Measurements from ENCODE around the gene SSTR3. TPM values are rescaled to one million over a fixed set of nuclear protein-coding genes. Genes with fewer than 3 reads are reported as not detected.

SSTR3 gene
- total RNA-seq, 1 experiment from 2014 or later = not detected

DNA sequence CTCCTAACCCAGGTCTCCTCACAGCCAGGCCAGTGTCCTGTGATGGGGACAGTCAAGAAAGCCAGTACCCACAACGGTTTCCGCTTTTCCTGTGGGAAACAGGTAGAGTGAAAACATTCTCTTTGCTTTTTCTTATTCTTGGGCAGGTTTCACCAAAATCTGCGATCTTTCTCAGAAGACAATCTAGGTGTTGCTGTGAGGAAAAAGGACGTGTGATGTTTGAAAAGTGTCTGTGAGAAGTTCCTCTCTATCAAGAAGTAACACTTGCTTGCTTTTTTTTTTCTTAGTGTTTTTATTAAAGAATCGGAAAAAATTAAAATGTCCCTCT lies 53.4 kb downstream of the SSTR3 start:
- intact Hi-C loops (cut with micrococcal nuclease; ENCODE audit: unreplicated experiment) = no loop called here
- TF ChIP-seq CTCF (conservative IDR thresholded peaks at IDR 0.05; ENCODE audit: low read depth, low read length) = no peak
- no peak for TF ChIP-seq EZH2 (IDR thresholded peaks at IDR 0.05; ENCODE audit: borderline replicate concordance, low read depth, low read length, poor library complexity, severe bottlenecking)
- no peaks in the 10 kb centered on the region for H3K36me3 ChIP-seq (ENCODE audit: insufficient read depth, low read length, poor library complexity, severe bottlenecking)
- H3K27ac ChIP-seq (ENCODE audit: low read depth, low read length, poor library complexity, severe bottlenecking) = no peak overlapping the region
- no peak overlapping the region for H3K4me3 ChIP-seq (ENCODE audit: low read depth, low read length, poor library complexity, severe bottlenecking)
- no peaks in the 10 kb centered on the region for H3K4me1 ChIP-seq (ENCODE audit: insufficient read depth, low read length, poor library complexity, severe bottlenecking)
- H3K9me3 ChIP-seq (ENCODE audit: low read depth, low read length, poor library complexity, severe bottlenecking) = no peaks in the 10 kb centered on the region
- CTCF ChIA-PET = no interaction called here
- H3K27me3 ChIP-seq (replicated peaks; ENCODE audit: insufficient read depth, low read depth, low read length, poor library complexity) = no peaks in the 10 kb centered on the region
- BruUV-seq (replicated peaks) = no TSS peak
- no peak for DNase-seq (ENCODE audit: low spot score)
- POLR2A ChIA-PET (ENCODE audit: low non-redundant PET) = no interaction called here

DNA sequence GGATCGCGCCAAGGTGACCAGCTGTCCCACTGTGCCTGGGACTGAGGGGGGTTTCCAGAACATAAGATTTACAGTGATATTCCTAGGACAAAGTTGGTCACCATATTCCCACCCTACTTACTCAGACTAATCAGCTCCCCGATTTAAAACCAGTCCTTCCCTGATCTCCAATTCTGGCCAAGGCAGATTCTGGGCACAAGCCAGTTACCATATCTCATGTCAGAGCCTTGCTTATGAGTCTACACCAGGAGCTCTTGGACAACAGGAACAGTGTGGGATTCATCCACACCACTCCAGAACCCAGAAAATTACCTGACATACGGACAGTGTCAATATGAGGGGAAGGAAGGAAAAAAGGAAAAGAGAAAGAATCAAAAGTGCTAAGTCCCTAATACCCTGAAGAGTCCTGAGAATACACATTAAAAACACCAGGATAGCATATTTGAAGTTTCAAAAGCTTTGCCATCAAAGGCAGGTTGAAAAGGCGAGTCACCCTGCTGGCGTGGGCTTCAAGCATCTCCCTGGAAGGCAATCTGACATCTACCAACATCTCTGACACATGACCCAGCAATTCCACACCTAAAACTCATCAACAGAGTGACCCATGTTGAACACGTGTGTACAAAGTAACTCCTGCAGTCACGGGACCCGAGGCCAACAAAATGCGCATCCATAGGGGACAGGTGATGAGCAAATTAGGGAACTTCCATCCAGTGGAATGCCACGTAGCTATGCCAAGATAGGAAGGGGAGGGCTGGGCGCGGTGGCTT lies 54.6 kb downstream of the SSTR3 start:
- no peak for DNase-seq (ENCODE audit: low spot score)
- ChIA-PET CTCF (no interaction called here), POLR2A (ENCODE audit: low non-redundant PET) (no interaction called here)
- H3K9me3 ChIP-seq (ENCODE audit: low read depth, low read length, poor library complexity, severe bottlenecking) = no peaks in the 10 kb centered on the region
- no peaks in the 10 kb centered on the region for H3K4me1 ChIP-seq (ENCODE audit: insufficient read depth, low read length, poor library complexity, severe bottlenecking)
- no peak overlapping the region for H3K27ac ChIP-seq (ENCODE audit: low read depth, low read length, poor library complexity, severe bottlenecking)
- H3K36me3 ChIP-seq (ENCODE audit: insufficient read depth, low read length, poor library complexity, severe bottlenecking) = no peaks in the 10 kb centered on the region
- H3K4me3 ChIP-seq (ENCODE audit: low read depth, low read length, poor library complexity, severe bottlenecking) = no peak overlapping the region
- TF ChIP-seq EZH2 (IDR thresholded peaks at IDR 0.05; ENCODE audit: borderline replicate concordance, low read depth, low read length, poor library complexity, severe bottlenecking) (no peak), CTCF (conservative IDR thresholded peaks at IDR 0.05; ENCODE audit: low read depth, low read length) (no peak)
- no TSS peak for BruUV-seq (replicated peaks)
- no peaks in the 10 kb centered on the region for H3K27me3 ChIP-seq (replicated peaks; ENCODE audit: insufficient read depth, low read depth, low read length, poor library complexity)
- intact Hi-C loops (cut with micrococcal nuclease; ENCODE audit: unreplicated experiment) = no loop called here

- intact Hi-C loops (cut with micrococcal nuclease; ENCODE audit: unreplicated experiment) = no loop called here
- POLR2A ChIA-PET (ENCODE audit: low non-redundant PET) = no interaction called here
- no peak overlapping the region for H3K4me3 ChIP-seq (ENCODE audit: low read depth, low read length, poor library complexity, severe bottlenecking)
Measured at GRCh38 chr22:37156686-37157435, 55.4 kb downstream of the SSTR3 start.

More at GRCh38 chr22:37156686-37157435, 55.4 kb downstream of the SSTR3 start:
- no peaks in the 10 kb centered on the region for H3K27me3 ChIP-seq (replicated peaks; ENCODE audit: insufficient read depth, low read depth, low read length, poor library complexity)
- no peak for DNase-seq (ENCODE audit: low spot score)
- CTCF ChIA-PET = no interaction called here
- TF ChIP-seq EZH2 (IDR thresholded peaks at IDR 0.05; ENCODE audit: borderline replicate concordance, low read depth, low read length, poor library complexity, severe bottlenecking) (no peak), CTCF (conservative IDR thresholded peaks at IDR 0.05; ENCODE audit: low read depth, low read length) (no peak)
- no peaks in the 10 kb centered on the region for H3K36me3 ChIP-seq (ENCODE audit: insufficient read depth, low read length, poor library complexity, severe bottlenecking)
- H3K9me3 ChIP-seq (ENCODE audit: low read depth, low read length, poor library complexity, severe bottlenecking) = no peaks in the 10 kb centered on the region
- H3K4me1 ChIP-seq (ENCODE audit: insufficient read depth, low read length, poor library complexity, severe bottlenecking) = no peaks in the 10 kb centered on the region
- H3K27ac ChIP-seq (ENCODE audit: low read depth, low read length, poor library complexity, severe bottlenecking) = no peak overlapping the region
- BruUV-seq (replicated peaks) = no TSS peak
